K562 (cell line): ENCODE data around the gene TMEM121. TPM values are rescaled to one million over a fixed set of nuclear protein-coding genes. Genes with fewer than 3 reads are reported as not detected.

Experiments used
- ATAC-seq: fragments of 200-7000 bp; cut with Tn5 transposase; 3 replicates; pipeline ENCODE4 v1.9.1; 2020; ENCODE audit warnings: moderate library complexity
- BruUV-seq: library from RNA; stranded (reverse); fragments of 400-500 nt; replicated peaks from 2 replicates; lab custom pipeline; 2021; lab: Mats Ljungman, UMichigan
- CTCF ChIA-PET: fragments of 300-600 bp; formaldehyde crosslinking; extraction: SDS; loops from one replicate; lab custom pipeline; 2021; ENCODE audit warnings: low intra/inter-chr PET ratio; lab: Yijun Ruan, JAX
- POLR2A ChIA-PET: fragments of 300-600, 350-650 bp; sonication (Branson Sonifier 250); formaldehyde crosslinking; extraction: SDS; loops from one replicate; lab custom pipeline; 2021; ENCODE audit warnings: antibody characterized with exemption, inconsistent platforms; lab: Yijun Ruan, JAX
- DNase-seq, 4 experiments: peaks; one replicate each; pipeline versions ENCODE4 v3.0.0 to v3.0.0-alpha.2; 2011 to 2018; ENCODE audit warnings: low spot score in 3 of 4, mixed read lengths in 3 of 4; ENCODE audit errors: extremely low read depth in 1 of 4
- FAIRE-seq: peaks from 2 replicates; lab custom pipeline; 2011; peaks lifted over from hg19 to GRCh38; lab: Jason Lieb, UNC
- H2AFZ ChIP-seq: 2 replicates; pipeline ENCODE4 v1.6.0; 2011; ENCODE audit warnings: low read depth, low read length, control low read depth, inconsistent platforms
- H3K27ac ChIP-seq: fragments of 200-600 bp; 3 replicates; pipeline ENCODE4 v1.8.0; 2011; ENCODE audit warnings: low read depth, mild to moderate bottlenecking, control low read depth, inconsistent platforms, low read length, moderate library complexity, mixed read lengths; ENCODE audit errors: extremely low read depth
- H3K27me3 ChIP-seq, 2 experiments: fragments of 300-600 bp in 1 of 2; 2 replicates in 1 of 2; 3 replicates in 1 of 2; pipeline versions ENCODE4 v1.6.0 to v1.8.0; 2011; ENCODE audit warnings: inconsistent platforms in 2 of 2, low read length in 2 of 2, mild to moderate bottlenecking in 1 of 2, mixed read lengths in 1 of 2, moderate library complexity in 1 of 2; ENCODE audit not compliant: control insufficient read depth in 2 of 2, insufficient read depth in 2 of 2
- H3K36me3 ChIP-seq: fragments of 300-600 bp; 3 replicates; pipeline ENCODE4 v1.8.0; 2011; ENCODE audit warnings: mild to moderate bottlenecking, low read length, inconsistent platforms; ENCODE audit not compliant: control insufficient read depth, insufficient read depth
- H3K4me1 ChIP-seq, 2 experiments: fragments of 200-600 bp in 1 of 2; replicated peaks in 1 of 2; 2 replicates in 1 of 2; 3 replicates in 1 of 2; pipeline versions ENCODE4 v1.5.1 to v1.8.0; 2011; ENCODE audit warnings: inconsistent platforms in 2 of 2, low read length in 2 of 2, mild to moderate bottlenecking in 1 of 2, mixed read lengths in 1 of 2, moderate library complexity in 1 of 2; ENCODE audit not compliant: control insufficient read depth in 2 of 2, insufficient read depth in 2 of 2
- H3K4me2 ChIP-seq: 2 replicates; pipeline ENCODE4 v1.6.1; 2011; ENCODE audit warnings: low read length, control low read depth, inconsistent platforms, mixed read lengths; ENCODE audit not compliant: insufficient read depth
- H3K4me3 ChIP-seq: fragments of 200-600 bp; sonication (generic), shearing (Covaris generic); 2 replicates; pipeline ENCODE4 v1.5.1; 2016; ENCODE audit warnings: control low read depth, inconsistent platforms
- H3K79me2 ChIP-seq: fragments of 200-600 bp; 3 replicates; pipeline ENCODE4 v1.8.0; 2011; ENCODE audit warnings: low read length, inconsistent platforms; ENCODE audit not compliant: control insufficient read depth, insufficient read depth
- H3K9ac ChIP-seq, 2 experiments: 2 replicates each; pipeline versions ENCODE4 v1.6.0 to v1.6.1; 2011; ENCODE audit warnings: low read depth in 2 of 2, low read length in 2 of 2, control low read depth in 1 of 2, inconsistent platforms in 1 of 2, mild to moderate bottlenecking in 1 of 2, mixed read lengths in 1 of 2; ENCODE audit not compliant: insufficient read depth in 1 of 2
- H3K9me1 ChIP-seq: one replicate; pipeline ENCODE4 v1.6.0; 2011; ENCODE audit warnings: inconsistent platforms, mild to moderate bottlenecking, low read length, moderate library complexity; ENCODE audit not compliant: control insufficient read depth, insufficient read depth
- H3K9me3 ChIP-seq: replicated peaks from 2 replicates; pipeline ENCODE4 v1.5.1; 2011; ENCODE audit warnings: low read depth, low read length, inconsistent platforms; ENCODE audit not compliant: control insufficient read depth, insufficient read depth
- H4K20me1 ChIP-seq: replicated peaks from 2 replicates; pipeline ENCODE4 v1.6.1; 2011; ENCODE audit warnings: low read length, inconsistent platforms, mixed read lengths; ENCODE audit not compliant: control insufficient read depth, insufficient read depth
- CAMTA2 ChIP-seq: fragments of 250-450 bp; sonication (Bioruptor Pico); conservative IDR thresholded peaks from 2 replicates; pipeline ENCODE4 v1.5.1; 2022
- EGR1 ChIP-seq: fragments of 450-650 bp; conservative IDR thresholded peaks from 2 replicates; pipeline ENCODE4 v1.6.1; 2017; ENCODE audit warnings: mild to moderate bottlenecking
- HLTF ChIP-seq: fragments of 450-650 bp; IDR thresholded peaks from 2 replicates; pipeline ENCODE4 v1.6.1; 2016
- HMG20B ChIP-seq: fragments of 250-450 bp; sonication (Bioruptor Pico); IDR thresholded peaks from 2 replicates; pipeline ENCODE4 v1.5.0; 2021; ENCODE audit warnings: mild to moderate bottlenecking
- KLF10 ChIP-seq: fragments of 250-450 bp; sonication (Bioruptor Pico); IDR thresholded peaks from 2 replicates; pipeline ENCODE4 v1.6.1; 2021; ENCODE audit warnings: matching md5 sums
- NCOA4 ChIP-seq: fragments of 450-650 bp; IDR thresholded peaks from 2 replicates; pipeline ENCODE4 v1.6.1; 2018; ENCODE audit warnings: mild to moderate bottlenecking; ENCODE audit not compliant: partially characterized antibody
- NCOR1 ChIP-seq: fragments of 450-650 bp; IDR thresholded peaks from 2 replicates; pipeline ENCODE4 v1.6.1; 2016; ENCODE audit warnings: mild to moderate bottlenecking, moderate library complexity
- SMARCA5 ChIP-seq: fragments of 450-650 bp; IDR thresholded peaks from 2 replicates; pipeline ENCODE4 v1.6.1; 2016
- TARDBP ChIP-seq: fragments of 450-650 bp; IDR thresholded peaks from 2 replicates; pipeline ENCODE4 v1.6.1; 2016
- WGBS: fragments of 100-300 bp; shearing (Covaris generic); methylation state at CpG from one replicate; pipeline ENCODE4 v1.1.6; 2016; ENCODE audit warnings: low coverage, mixed read lengths; ENCODE audit not compliant: insufficient coverage; ENCODE audit errors: missing lambda C conversion rate; 5-methylcytosine and 5-hydroxymethylcytosine counted together
- in situ Hi-C: fragments of 300-500 bp; cut with MboI; formaldehyde crosslinking; loops from 4 replicates; pipeline ENCODE4 v1.15.0; 2018; ENCODE audit warnings: inconsistent platforms, mixed read lengths
- intact Hi-C: fragments of 100-400 bp; cut with micrococcal nuclease; formaldehyde crosslinking; loops from 2 replicates; pipeline ENCODE4 v1.14.2; 2022
- polyA plus RNA-seq, 8 experiments: library from polyadenylated mRNA; depleted of rRNA in 4 of 8; stranded (reverse) in 5 of 8; unstranded in 3 of 8; fragments of >200 nt; fragmentation: Nextera tagmentation in 2 of 8; fragmentation: Illumina TruSeq in 1 of 8; extraction: Ambion mirVana in 2 of 8; extraction: Trizol in 1 of 8; gene quantifications; 2 replicates each; pipeline versions ENCODE4 v1.2.1 to v1.2.3, GENCODE V29; 2011 to 2014; ENCODE audit warnings: inconsistent platforms in 1 of 8, missing spikeins in 1 of 8
- total RNA-seq, 7 experiments: library from RNA; depleted of rRNA in 6 of 7; stranded (reverse); fragments of >200 nt in 6 of 7; fragmentation: Illumina TruSeq in 2 of 7; extraction: Trizol in 2 of 7; gene quantifications; 2 replicates each; pipeline versions ENCODE4 v1.2.1 to v1.2.3, GENCODE V29; 2011 to 2021; ENCODE audit warnings: low replicate concordance in 1 of 7
- TF ChIP-seq, protein P1 (sequence below): IDR thresholded peaks from 2 replicates; pipeline ENCODE4 v1.6.1; 2014; ENCODE audit warnings: antibody characterized with exemption
- TF ChIP-seq, protein P2 (sequence below): fragments of 250-450 bp; sonication (Bioruptor Pico); IDR thresholded peaks from 2 replicates; pipeline ENCODE4 v1.8.0; 2021; ENCODE audit warnings: mild to moderate bottlenecking, moderate library complexity

TMEM121 gene
- total and polyA plus RNA-seq, 9 of the 15 experiments (the other 6 are each of a cell fraction or from before 2014, with no cell fraction given) = 0.31 to 0.36 TPM; not detected in 7

DNA sequence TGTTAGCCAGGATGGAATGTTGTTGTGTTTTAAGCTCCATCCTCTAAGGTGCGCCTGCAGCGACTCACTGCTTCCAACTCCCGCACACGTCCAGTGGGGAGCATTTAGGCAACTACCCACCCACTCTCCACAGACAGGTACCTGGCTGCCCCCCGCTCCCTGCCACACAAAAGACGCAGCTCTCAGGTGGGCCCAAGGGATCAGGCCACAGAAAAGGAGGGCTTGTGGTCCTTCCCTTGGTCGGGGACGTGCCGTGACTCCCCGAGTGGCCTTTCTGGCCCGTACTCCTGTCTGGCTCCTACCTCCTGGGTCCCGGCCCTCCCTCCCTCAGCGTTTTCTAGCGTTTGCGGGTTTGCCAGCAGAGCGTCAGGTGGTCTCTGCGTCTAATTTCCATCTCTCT is 19.1 kb upstream of the TMEM121 start (continued):
- TF ChIP-seq, protein P1, sequence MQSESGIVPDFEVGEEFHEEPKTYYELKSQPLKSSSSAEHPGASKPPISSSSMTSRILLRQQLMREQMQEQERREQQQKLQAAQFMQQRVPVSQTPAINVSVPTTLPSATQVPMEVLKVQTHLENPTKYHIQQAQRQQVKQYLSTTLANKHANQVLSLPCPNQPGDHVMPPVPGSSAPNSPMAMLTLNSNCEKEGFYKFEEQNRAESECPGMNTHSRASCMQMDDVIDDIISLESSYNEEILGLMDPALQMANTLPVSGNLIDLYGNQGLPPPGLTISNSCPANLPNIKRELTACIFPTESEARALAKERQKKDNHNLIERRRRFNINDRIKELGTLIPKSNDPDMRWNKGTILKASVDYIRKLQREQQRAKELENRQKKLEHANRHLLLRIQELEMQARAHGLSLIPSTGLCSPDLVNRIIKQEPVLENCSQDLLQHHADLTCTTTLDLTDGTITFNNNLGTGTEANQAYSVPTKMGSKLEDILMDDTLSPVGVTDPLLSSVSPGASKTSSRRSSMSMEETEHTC = no peak
- no peak for TF ChIP-seq HMG20B (CRISPR knock-in tag)
- TF ChIP-seq, protein P2, sequence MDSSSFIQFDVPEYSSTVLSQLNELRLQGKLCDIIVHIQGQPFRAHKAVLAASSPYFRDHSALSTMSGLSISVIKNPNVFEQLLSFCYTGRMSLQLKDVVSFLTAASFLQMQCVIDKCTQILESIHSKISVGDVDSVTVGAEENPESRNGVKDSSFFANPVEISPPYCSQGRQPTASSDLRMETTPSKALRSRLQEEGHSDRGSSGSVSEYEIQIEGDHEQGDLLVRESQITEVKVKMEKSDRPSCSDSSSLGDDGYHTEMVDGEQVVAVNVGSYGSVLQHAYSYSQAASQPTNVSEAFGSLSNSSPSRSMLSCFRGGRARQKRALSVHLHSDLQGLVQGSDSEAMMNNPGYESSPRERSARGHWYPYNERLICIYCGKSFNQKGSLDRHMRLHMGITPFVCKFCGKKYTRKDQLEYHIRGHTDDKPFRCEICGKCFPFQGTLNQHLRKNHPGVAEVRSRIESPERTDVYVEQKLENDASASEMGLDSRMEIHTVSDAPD = no peak
- no peak for TF ChIP-seq TARDBP
- no peak for TF ChIP-seq NCOA4

DNA sequence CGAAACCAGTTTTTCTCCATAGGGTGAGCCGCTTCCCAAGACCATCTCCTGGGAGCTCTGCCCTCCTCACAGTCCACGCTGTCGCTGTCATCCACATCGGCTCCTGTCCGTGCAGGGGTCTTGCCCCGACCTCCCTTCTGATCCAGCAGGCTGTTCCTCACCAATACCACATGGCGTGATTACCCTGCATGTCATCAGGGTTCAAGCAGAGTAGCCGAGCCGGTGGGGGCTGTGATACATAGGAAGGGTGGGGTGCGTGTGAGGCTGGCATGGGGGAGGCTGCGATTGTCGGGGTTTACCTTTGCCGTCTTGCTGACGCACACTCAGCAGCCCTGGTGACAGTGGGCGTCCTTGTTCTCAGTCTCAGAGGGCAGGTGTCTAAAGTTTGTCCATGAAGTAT is 18.3 kb upstream of the TMEM121 start:
- ChIA-PET POLR2A (interaction anchor here (0.7 kb wide), 1 partner anchor 134 kb away, joined by 3 read pairs; no protein-coding TSS in a partner anchor), CTCF (no interaction called here)
- Histone ChIP-seq H3K9me3 (no peaks in the 10 kb centered on the region), H3K9me1 (no peaks in the 10 kb centered on the region), H3K4me1 (no peaks in the 10 kb centered on the region; a peak in 1 of 5 replicates), H3K27ac (no peak overlapping the region), H3K36me3 (no peaks in the 10 kb centered on the region), H2AFZ (no peak overlapping the region), H3K79me2 (no peaks in the 10 kb centered on the region), H3K27me3 (peaks cover 23 to 55% of the 10 kb centered on the region in 2 experiments), H3K4me3 (no peak overlapping the region), H3K4me2 (no peak overlapping the region), H4K20me1 (no peaks in the 10 kb centered on the region), H3K9ac (peak overlapping the region in 1 of 2 experiments; percentile 45; a peak in 1 of 4 replicates)
- in situ Hi-C loops = no loop called here
- ATAC-seq (no peak), FAIRE-seq (no peak), DNase-seq (no peak)
- BruUV-seq = no TSS peak
- intact Hi-C loops = no loop called here
- 13% methylated on average over 15 of the region's 16 CpGs for WGBS
- TF ChIP-seq SMARCA5 (no peak), CAMTA2 (CRISPR knock-in tag) (no peak), EGR1 (no peak), KLF10 (no peak), NCOR1 (no peak), HLTF (no peak)
